H1 (cell line): ENCODE data around the gene TOP1. TPM values are rescaled to one million over a fixed set of nuclear protein-coding genes. Genes with fewer than 3 reads are reported as not detected.

Source experiments
- CTCF ChIA-PET: fragments of 300-600 bp; sonication (Branson Sonifier 250); formaldehyde crosslinking; loops from one replicate; lab custom pipeline; 2021; ENCODE audit not compliant: partially characterized antibody; lab: Charles Lee
- POLR2A ChIA-PET: fragments of 300-600 bp; sonication (Branson Sonifier 250); formaldehyde crosslinking; loops from one replicate; lab custom pipeline; 2021; ENCODE audit warnings: inconsistent platforms; ENCODE audit not compliant: partially characterized antibody; lab: Charles Lee
- DNase-seq, 2 experiments: peaks; one replicate each; pipeline versions ENCODE4 v3.0.0 to v3.0.0-alpha.2; 2010 to 2022; ENCODE audit warnings: low spot score in 2 of 2, low read depth in 1 of 2, mixed read lengths in 1 of 2
- FAIRE-seq: peaks from 2 replicates; lab custom pipeline; 2011; peaks lifted over from hg19 to GRCh38; lab: Jason Lieb, UNC
- H2AFZ ChIP-seq: 2 replicates; pipeline ENCODE4 v1.8.1; 2012; ENCODE audit warnings: low read length, inconsistent platforms
- H2AK5ac ChIP-seq: 2 replicates; pipeline ENCODE4 v1.6.1; 2013; ENCODE audit warnings: low read depth, low read length
- H2BK120ac ChIP-seq: replicated peaks from 2 replicates; pipeline ENCODE3; 2013; ENCODE audit warnings: low read depth, low read length, inconsistent platforms
- H2BK12ac ChIP-seq: 2 replicates; pipeline ENCODE4 v1.6.1; 2013; ENCODE audit warnings: low read depth, low read length
- H2BK15ac ChIP-seq: 2 replicates; pipeline ENCODE4 v1.6.1; 2013; ENCODE audit warnings: low read length
- H2BK20ac ChIP-seq: 2 replicates; pipeline ENCODE4 v1.6.1; 2013; ENCODE audit warnings: low read length
- H2BK5ac ChIP-seq: 2 replicates; pipeline ENCODE4 v1.6.1; 2013; ENCODE audit warnings: low read depth, low read length
- H3K14ac ChIP-seq: 2 replicates; pipeline ENCODE4 v1.6.1; 2013; ENCODE audit warnings: inconsistent platforms; ENCODE audit not compliant: insufficient read length
- H3K18ac ChIP-seq: 2 replicates; pipeline ENCODE4 v1.6.1; 2013; ENCODE audit warnings: low read length; ENCODE audit errors: extremely low read depth
- H3K23ac ChIP-seq: 2 replicates; pipeline ENCODE4 v1.6.1; 2013; ENCODE audit warnings: inconsistent platforms; ENCODE audit not compliant: insufficient read length
- H3K23me2 ChIP-seq: 2 replicates; pipeline ENCODE4 v1.6.1; 2013; ENCODE audit warnings: low read depth, low read length
- H3K27ac ChIP-seq: 2 replicates; pipeline ENCODE4 v1.6.1; 2011; ENCODE audit warnings: low read depth, low read length, inconsistent platforms
- H3K27me3 ChIP-seq, 4 experiments: replicated peaks in 1 of 4; 1 replicate in 1 of 4; 2 replicates in 3 of 4; pipeline versions ENCODE4 v1.6.1 to v1.8.1; 2011 to 2013; ENCODE audit warnings: low read length in 3 of 4, mild to moderate bottlenecking in 3 of 4, inconsistent platforms in 2 of 4, mixed read lengths in 2 of 4, moderate library complexity in 1 of 4; ENCODE audit not compliant: control insufficient read depth in 3 of 4, insufficient read depth in 3 of 4; ENCODE audit errors: extremely low read depth in 1 of 4
- H3K36me3 ChIP-seq, 4 experiments: 2 replicates each; pipeline versions ENCODE4 v1.6.1 to v1.8.1; 2011 to 2013; ENCODE audit warnings: mild to moderate bottlenecking in 4 of 4, low read length in 3 of 4, moderate library complexity in 2 of 4, control low read depth in 1 of 4, inconsistent platforms in 1 of 4; ENCODE audit not compliant: insufficient read depth in 4 of 4, control insufficient read depth in 2 of 4
- H3K4ac ChIP-seq: replicated peaks from 2 replicates; pipeline ENCODE3; 2013; ENCODE audit warnings: low read length, low read depth, mixed read lengths, inconsistent platforms; ENCODE audit not compliant: insufficient read length
- H3K4me1 ChIP-seq, 4 experiments: replicated peaks in 1 of 4; 1 replicate in 1 of 4; 2 replicates in 3 of 4; pipeline versions ENCODE4 v1.6.1 to v1.8.1; 2011 to 2013; ENCODE audit warnings: low read length in 3 of 4, inconsistent platforms in 2 of 4, mixed read lengths in 1 of 4; ENCODE audit not compliant: insufficient read depth in 4 of 4, control insufficient read depth in 3 of 4
- H3K4me2 ChIP-seq, 2 experiments: 2 replicates each; pipeline versions ENCODE4 v1.6.1 to v1.8.1; 2011 to 2013; ENCODE audit warnings: low read depth in 2 of 2, low read length in 2 of 2, control low read depth in 1 of 2, inconsistent platforms in 1 of 2, mild to moderate bottlenecking in 1 of 2; ENCODE audit not compliant: insufficient read depth in 1 of 2
- H3K4me3 ChIP-seq, 4 experiments: fragments of 200-600, 300-600 bp in 1 of 4; sonication (generic), shearing (Covaris generic), sonication (Bioruptor Twin) in 1 of 4; 2 replicates each; pipeline versions ENCODE4 v1.5.1 to v1.8.1; 2011 to 2016; ENCODE audit warnings: low read length in 4 of 4, low read depth in 3 of 4, control low read depth in 2 of 4, inconsistent platforms in 2 of 4, mild to moderate bottlenecking in 2 of 4, mixed read lengths in 1 of 4, moderate library complexity in 1 of 4; ENCODE audit not compliant: insufficient read depth in 2 of 4; ENCODE audit errors: extremely low read depth in 1 of 4
- H3K56ac ChIP-seq: replicated peaks from 2 replicates; pipeline ENCODE3; 2013; ENCODE audit warnings: low read depth, mild to moderate bottlenecking, mixed read lengths, low read length, inconsistent platforms; ENCODE audit not compliant: insufficient read length
- H3K79me1 ChIP-seq: 2 replicates; pipeline ENCODE4 v1.6.1; 2013; ENCODE audit warnings: low read depth, low read length, control low read depth
- H3K79me2 ChIP-seq, 2 experiments: 2 replicates each; pipeline versions ENCODE4 v1.6.1 to v1.8.1; 2012 to 2013; ENCODE audit warnings: low read length in 2 of 2, mild to moderate bottlenecking in 2 of 2, inconsistent platforms in 1 of 2; ENCODE audit not compliant: insufficient read depth in 2 of 2, control insufficient read depth in 1 of 2
- H3K9ac ChIP-seq, 4 experiments: replicated peaks in 1 of 4; 1 replicate in 1 of 4; 2 replicates in 3 of 4; pipeline versions ENCODE4 v1.6.1 to v1.8.1; 2011 to 2013; ENCODE audit warnings: low read depth in 3 of 4, low read length in 3 of 4, control low read depth in 2 of 4, mild to moderate bottlenecking in 2 of 4, moderate library complexity in 2 of 4, inconsistent platforms in 1 of 4; ENCODE audit errors: extremely low read depth in 1 of 4
- H3K9me3 ChIP-seq, 2 experiments: 2 replicates each; pipeline versions ENCODE4 v1.6.1 to v1.8.1; 2012 to 2013; ENCODE audit warnings: mild to moderate bottlenecking in 2 of 2, moderate library complexity in 2 of 2, control low read depth in 1 of 2, inconsistent platforms in 1 of 2, low read depth in 1 of 2, low read length in 1 of 2, mixed read lengths in 1 of 2; ENCODE audit not compliant: insufficient read depth in 2 of 2
- H4K20me1 ChIP-seq, 2 experiments: replicated peaks in 1 of 2; 2 replicates each; pipeline versions ENCODE3 to v1.8.1; 2011 to 2013; ENCODE audit warnings: inconsistent platforms in 2 of 2, low read length in 2 of 2, mild to moderate bottlenecking in 1 of 2; ENCODE audit not compliant: insufficient read depth in 2 of 2, control insufficient read depth in 1 of 2
- H4K5ac ChIP-seq: 2 replicates; pipeline ENCODE4 v1.6.1; 2013; ENCODE audit warnings: low read length, low read depth, mixed read lengths, inconsistent platforms; ENCODE audit not compliant: insufficient read length
- H4K8ac ChIP-seq: 2 replicates; pipeline ENCODE4 v1.8.0; 2013; ENCODE audit warnings: mild to moderate bottlenecking, moderate library complexity, low read length, inconsistent platforms; ENCODE audit not compliant: insufficient read depth; ENCODE audit errors: extremely low read depth
- H4K91ac ChIP-seq: replicated peaks from 2 replicates; pipeline ENCODE3; 2013; ENCODE audit warnings: low read length, mixed read lengths, inconsistent platforms; ENCODE audit not compliant: insufficient read length
- BCL11A ChIP-seq, 2 experiments: IDR thresholded peaks; one replicate each; pipeline ENCODE4 v1.6.1; 2011; ENCODE audit warnings: low read depth in 2 of 2, low read length in 2 of 2, mild to moderate bottlenecking in 2 of 2
- CREB1 ChIP-seq: IDR thresholded peaks from 2 replicates; pipeline ENCODE4 v1.6.1; 2012; ENCODE audit warnings: inconsistent platforms
- EGR1 ChIP-seq: IDR thresholded peaks from 2 replicates; pipeline ENCODE4 v1.6.1; 2011; ENCODE audit warnings: low read depth, low read length, borderline replicate concordance
- KDM1A ChIP-seq: fragments of 200-600, 300-600 bp; sonication (generic); IDR thresholded peaks from 2 replicates; pipeline ENCODE4 v1.7.1; 2016; ENCODE audit warnings: mild to moderate bottlenecking, low read length, borderline replicate concordance
- RAD21 ChIP-seq, 2 experiments: IDR thresholded peaks in 1 of 2; conservative IDR thresholded peaks in 1 of 2; 2 replicates each; pipeline ENCODE4 v1.6.1; 2011; ENCODE audit warnings: low read depth in 2 of 2, low read length in 2 of 2, improper control_type of control experiment in 1 of 2, inconsistent platforms in 1 of 2, mild to moderate bottlenecking in 1 of 2, moderate library complexity in 1 of 2
- SIRT6 ChIP-seq: IDR thresholded peaks from one replicate; pipeline ENCODE4 v1.7.1; 2012; ENCODE audit warnings: low read length, inconsistent platforms
- TAF7 ChIP-seq: optimal IDR thresholded peaks from 2 replicates; pipeline ENCODE3; 2011; ENCODE audit warnings: low read depth, mild to moderate bottlenecking, inconsistent platforms, low read length, moderate library complexity, borderline replicate concordance
- YY1 ChIP-seq: IDR thresholded peaks from 2 replicates; pipeline ENCODE4 v1.6.1; 2011; ENCODE audit warnings: low read depth, mild to moderate bottlenecking, low read length
- WGBS, 2 experiments: shearing (Covaris generic) in 1 of 2; methylation state at CpG; one replicate each; pipeline versions ENCODE4 v1.1.6 to v1.1.7; 2013 to 2015; ENCODE audit warnings: low lambda C conversion rate in 2 of 2, mixed read lengths in 2 of 2, inconsistent platforms in 1 of 2, low coverage in 1 of 2, missing lambda C conversion rate in 1 of 2; ENCODE audit not compliant: insufficient replicate concordance in 2 of 2, insufficient coverage in 1 of 2, insufficient read length in 1 of 2; ENCODE audit errors: extremely low coverage in 1 of 2, missing lambda C conversion rate in 1 of 2; 5-methylcytosine and 5-hydroxymethylcytosine counted together
- polyA plus RNA-seq, 7 experiments: library from polyadenylated mRNA; depleted of rRNA in 3 of 7; stranded (reverse) in 5 of 7; unstranded in 2 of 7; fragments of >200 nt in 5 of 7; fragments of 200-250 nt in 2 of 7; gene quantifications; 1 replicate in 5 of 7; 2 replicates in 1 of 7; 4 replicates in 1 of 7; pipeline versions ENCODE4 v1.2.1 to v1.2.3, GENCODE V29; 2011 to 2013; ENCODE audit warnings: missing spikeins in 2 of 7, mixed read lengths in 2 of 7
- total RNA-seq: library from RNA; stranded (reverse); fragmentation: NEBNext Ultra II Directional; extraction: Animal tissue kit (Norgen Biotek cat#: 25700); gene quantifications from 2 replicates; pipeline ENCODE4 v1.2.1, GENCODE V29; 2021
- TF ChIP-seq, protein P1 (sequence below): IDR thresholded peaks from 2 replicates; pipeline ENCODE4 v1.6.1; 2012; ENCODE audit warnings: inconsistent platforms

The TOP1 gene
- total and polyA plus RNA-seq, 2 of the 8 experiments (the other 6 are each of a cell fraction or from before 2014, with no cell fraction given), result 7.4 to 108 TPM

DNA sequence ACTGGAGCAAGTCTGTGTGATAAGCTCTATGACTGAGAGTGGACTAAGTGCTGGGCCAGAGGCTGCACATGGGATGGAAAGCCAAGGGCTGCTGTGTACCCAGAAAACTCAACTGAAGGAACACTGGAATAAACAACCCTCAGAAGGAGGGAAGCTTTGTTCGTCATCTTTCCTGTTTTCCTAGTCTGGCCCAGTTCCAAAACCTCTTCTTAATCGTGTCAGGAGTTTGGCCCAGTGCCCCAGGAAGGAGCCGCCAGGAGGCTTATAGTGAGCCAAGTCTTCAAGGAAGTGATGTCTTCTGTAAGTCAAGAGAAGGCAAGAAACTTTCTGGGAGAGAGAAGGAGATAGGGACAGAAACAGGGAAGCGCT lies 23.3 kb upstream of the TOP1 start:
- no peak overlapping the region for H2BK15ac ChIP-seq
- POLR2A ChIA-PET, result interaction anchor here (1.1 to 1.6 kb wide), 2 partner anchors 8 to 23 kb away, joined by 7 to 8 read pairs; partner anchors contain the start of gene TOP1
- H2BK20ac ChIP-seq, result no peak overlapping the region
- no peaks in the 10 kb centered on the region for H3K23me2 ChIP-seq
- 58% methylated on average over 4 of the region's 4 CpGs; no CpG with 5 or more reads in 1 of the 2 experiments for WGBS, 2 experiments
- no peak overlapping the region for H4K91ac ChIP-seq
- no peak overlapping the region for H2BK5ac ChIP-seq
- peaks cover 0 to 14% (median 3%) of the 10 kb centered on the region in 4 experiments; a peak in 3 of 7 replicates for H3K4me1 ChIP-seq
- H3K79me1 ChIP-seq, result no peaks in the 10 kb centered on the region
- no peaks in the 10 kb centered on the region for H4K20me1 ChIP-seq
- CTCF ChIA-PET, result interaction anchor here (0.7 to 7.1 kb wide), 4 partner anchors 12 to 121 kb away, joined by 3 to 38 read pairs (median 4); no protein-coding TSS in a partner anchor
- no peaks in the 10 kb centered on the region for H3K36me3 ChIP-seq
- no peak overlapping the region for H3K14ac ChIP-seq
- H3K4ac ChIP-seq, result no peak overlapping the region
- no peaks in the 10 kb centered on the region for H3K27me3 ChIP-seq
- FAIRE-seq, result no peak
- no peak overlapping the region for H3K4me2 ChIP-seq
- H2AFZ ChIP-seq, result no peak overlapping the region
- no peak overlapping the region for H3K9ac ChIP-seq
- H2AK5ac ChIP-seq, result no peak overlapping the region
- H2BK12ac ChIP-seq, result no peak overlapping the region
- no peaks in the 10 kb centered on the region for H3K9me3 ChIP-seq
- H3K18ac ChIP-seq, result no peak overlapping the region
- no peaks in the 10 kb centered on the region for H3K79me2 ChIP-seq
- no peak overlapping the region for H3K23ac ChIP-seq
- H3K4me3 ChIP-seq, result no peak overlapping the region
- no peak overlapping the region for H4K8ac ChIP-seq
- DNase-seq, result no peak
- no peak overlapping the region for H3K56ac ChIP-seq
- no peak overlapping the region for H4K5ac ChIP-seq
- no peak overlapping the region for H3K27ac ChIP-seq
- H2BK120ac ChIP-seq, result no peak overlapping the region
- TF ChIP-seq SIRT6 (no peak), CREB1 (no peak), TAF7 (no peak), BCL11A (IDR thresholded peaks at IDR 0.05; ENCODE audit: low read depth in 2 of 2, low read length in 2 of 2) (no peak), EGR1 (no peak), KDM1A (no peak), RAD21 (IDR thresholded peaks at IDR 0.05 in 1 of 2, conservative IDR thresholded peaks at IDR 0.05 in 1 of 2; ENCODE audit: low read depth in 2 of 2, low read length in 2 of 2) (no peak), YY1 (no peak)
- TF ChIP-seq, protein P1, sequence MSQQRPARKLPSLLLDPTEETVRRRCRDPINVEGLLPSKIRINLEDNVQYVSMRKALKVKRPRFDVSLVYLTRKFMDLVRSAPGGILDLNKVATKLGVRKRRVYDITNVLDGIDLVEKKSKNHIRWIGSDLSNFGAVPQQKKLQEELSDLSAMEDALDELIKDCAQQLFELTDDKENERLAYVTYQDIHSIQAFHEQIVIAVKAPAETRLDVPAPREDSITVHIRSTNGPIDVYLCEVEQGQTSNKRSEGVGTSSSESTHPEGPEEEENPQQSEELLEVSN, result no peak
